SK-N-SH (cell line): ENCODE results near the gene TEX22. TPM values are rescaled to one million over a fixed set of nuclear protein-coding genes. Genes with fewer than 3 reads are reported as not detected.

ENCODE experiments used
- CTCF ChIA-PET: fragments of 300-600, 350-600 bp; formaldehyde crosslinking; extraction: SDS; loops from one replicate; lab custom pipeline; 2021; lab: Yijun Ruan, JAX
- POLR2A ChIA-PET: fragments of 350-600 bp; sonication (Branson Sonifier 250); formaldehyde crosslinking; extraction: SDS; loops from one replicate; lab custom pipeline; 2020; ENCODE audit warnings: antibody characterized with exemption, inconsistent platforms; lab: Yijun Ruan, JAX
- DNase-seq: peaks from one replicate; pipeline ENCODE4 v3.0.0; 2012
- H2AFZ ChIP-seq: fragments of 200-600 bp; sonication (generic); 2 replicates; pipeline ENCODE4 v1.8.1; 2016; ENCODE audit warnings: antibody characterized with exemption, mild to moderate bottlenecking, low read depth
- H3F3A ChIP-seq: fragments of 200-600 bp; sonication (generic); replicated peaks from 2 replicates; pipeline ENCODE3; 2016; ENCODE audit warnings: antibody characterized with exemption, mild to moderate bottlenecking; ENCODE audit not compliant: insufficient read depth
- H3K27ac ChIP-seq, 2 experiments: fragments of 200-500 bp in 1 of 2; fragments of 200-600 bp in 1 of 2; sonication (Bioruptor generic) in 1 of 2; sonication (generic), shearing (Covaris generic) in 1 of 2; 2 replicates each; pipeline versions ENCODE4 v1.5.1 to v1.6.1; 2014 to 2016; ENCODE audit warnings: low read depth in 2 of 2, inconsistent platforms in 1 of 2, low read length in 1 of 2, mild to moderate bottlenecking in 1 of 2, mixed read lengths in 1 of 2
- H3K27me3 ChIP-seq: fragments of 200-600 bp; sonication (generic), shearing (Covaris generic); 2 replicates; pipeline ENCODE4 v1.6.1; 2016; ENCODE audit warnings: mixed run types; ENCODE audit not compliant: insufficient read depth
- H3K36me3 ChIP-seq, 2 experiments: fragments of 200-500 bp in 1 of 2; fragments of 200-600 bp in 1 of 2; sonication (Bioruptor generic) in 1 of 2; sonication (generic) in 1 of 2; replicated peaks in 1 of 2; 2 replicates each; pipeline versions ENCODE3 to v1.5.1; 2014 to 2016; ENCODE audit warnings: low read length in 1 of 2, mild to moderate bottlenecking in 1 of 2; ENCODE audit not compliant: insufficient read depth in 2 of 2, control insufficient read depth in 1 of 2
- H3K4me1 ChIP-seq, 2 experiments: fragments of 200-500 bp in 1 of 2; fragments of 200-600 bp in 1 of 2; sonication (Bioruptor generic) in 1 of 2; sonication (generic), shearing (Covaris generic) in 1 of 2; 2 replicates each; pipeline versions ENCODE4 v1.5.1 to v1.6.1; 2014 to 2016; ENCODE audit warnings: low read depth in 1 of 2, low read length in 1 of 2, mixed run types in 1 of 2; ENCODE audit not compliant: insufficient read depth in 2 of 2, control insufficient read depth in 1 of 2
- H3K4me2 ChIP-seq: fragments of 200-600 bp; sonication (generic), shearing (Covaris generic); 2 replicates; pipeline ENCODE4 v1.6.1; 2017; ENCODE audit warnings: mixed run types
- H3K4me3 ChIP-seq, 2 experiments: fragments of 200-500 bp in 1 of 2; fragments of 200-600 bp in 1 of 2; sonication (Bioruptor generic) in 1 of 2; sonication (generic), shearing (Covaris generic) in 1 of 2; 2 replicates each; pipeline versions ENCODE4 v1.5.1 to v1.8.1; 2014 to 2016; ENCODE audit warnings: low read depth in 2 of 2, inconsistent platforms in 1 of 2, low read length in 1 of 2, mild to moderate bottlenecking in 1 of 2, mixed read lengths in 1 of 2, moderate library complexity in 1 of 2
- H3K79me2 ChIP-seq: fragments of 200-600 bp; sonication (generic); 2 replicates; pipeline ENCODE4 v1.8.1; 2017; ENCODE audit warnings: mild to moderate bottlenecking; ENCODE audit not compliant: insufficient read depth
- H3K9ac ChIP-seq: fragments of 200-600 bp; sonication (generic); 2 replicates; pipeline ENCODE4 v1.6.1; 2017; ENCODE audit warnings: mixed run types
- H3K9me2 ChIP-seq: fragments of 200-600 bp; sonication (generic); 2 replicates; pipeline ENCODE4 v1.6.1; 2017; ENCODE audit warnings: mixed run types
- H3K9me3 ChIP-seq: fragments of 200-600 bp; sonication (generic); 2 replicates; pipeline ENCODE4 v1.6.1; 2017; ENCODE audit warnings: mixed run types, mild to moderate bottlenecking, moderate library complexity
- H4K20me1 ChIP-seq: fragments of 200-600 bp; sonication (generic); 2 replicates; pipeline ENCODE4 v1.6.1; 2017; ENCODE audit warnings: mild to moderate bottlenecking, mixed run types; ENCODE audit not compliant: insufficient read depth
- CHD2 ChIP-seq: fragments of 150-350 bp; IDR thresholded peaks from 2 replicates; pipeline ENCODE4 v1.6.1; 2018; ENCODE audit warnings: low read length; ENCODE audit not compliant: partially characterized antibody
- EZH2phosphoT487 ChIP-seq: fragments of 200-600 bp; sonication (generic); IDR thresholded peaks from 2 replicates; pipeline ENCODE4 v1.6.1; 2017; ENCODE audit warnings: low read depth, mixed run types, mild to moderate bottlenecking, antibody characterized with exemption, moderate library complexity, borderline replicate concordance
- FOSL2 ChIP-seq: IDR thresholded peaks from 2 replicates; pipeline ENCODE4 v1.4.0; 2012; ENCODE audit warnings: low read depth, mild to moderate bottlenecking, moderate library complexity, borderline replicate concordance
- FOXJ3 ChIP-seq: sonication (generic); formaldehyde crosslinking; IDR thresholded peaks from 2 replicates; pipeline ENCODE4 v1.5.1; 2020; ENCODE audit warnings: mild to moderate bottlenecking, missing genetic modification reagents
- NRF1 ChIP-seq: IDR thresholded peaks from 2 replicates; pipeline ENCODE4 v1.6.1; 2012; ENCODE audit warnings: low read depth, mild to moderate bottlenecking, low read length
- SIN3A ChIP-seq: IDR thresholded peaks from 2 replicates; pipeline ENCODE4 v1.6.1; 2012; ENCODE audit warnings: low read depth, mild to moderate bottlenecking, low read length, moderate library complexity, borderline replicate concordance
- TEAD4 ChIP-seq: IDR thresholded peaks from 2 replicates; pipeline ENCODE4 v1.4.0; 2012; ENCODE audit warnings: mild to moderate bottlenecking, borderline replicate concordance; ENCODE audit not compliant: insufficient read depth
- USF1 ChIP-seq: IDR thresholded peaks from 2 replicates; pipeline ENCODE4 v1.4.0; 2012; ENCODE audit warnings: low read depth, borderline replicate concordance
- USF2 ChIP-seq: fragments of 150-350 bp; IDR thresholded peaks from 2 replicates; pipeline ENCODE4 v1.6.1; 2017; ENCODE audit warnings: antibody characterized with exemption, low read length, low read depth, borderline replicate concordance
- WGBS: methylation state at CpG from one replicate; pipeline ENCODE4 v1.1.6; 2017; ENCODE audit warnings: low lambda C conversion rate; 5-methylcytosine and 5-hydroxymethylcytosine counted together
- polyA plus RNA-seq, 3 experiments: library from polyadenylated mRNA; depleted of rRNA; stranded (reverse); fragments of >200 nt; gene quantifications; 2 replicates each; pipeline ENCODE4 v1.2.3, GENCODE V29; 2012
- TF ChIP-seq, protein P1 (sequence below): IDR thresholded peaks from 2 replicates; pipeline ENCODE4; 2012

The TEX22 gene
- polyA plus RNA-seq, 1 of the 3 experiments (the other 2 are of a cell fraction) = 0.26 TPM

DNA sequence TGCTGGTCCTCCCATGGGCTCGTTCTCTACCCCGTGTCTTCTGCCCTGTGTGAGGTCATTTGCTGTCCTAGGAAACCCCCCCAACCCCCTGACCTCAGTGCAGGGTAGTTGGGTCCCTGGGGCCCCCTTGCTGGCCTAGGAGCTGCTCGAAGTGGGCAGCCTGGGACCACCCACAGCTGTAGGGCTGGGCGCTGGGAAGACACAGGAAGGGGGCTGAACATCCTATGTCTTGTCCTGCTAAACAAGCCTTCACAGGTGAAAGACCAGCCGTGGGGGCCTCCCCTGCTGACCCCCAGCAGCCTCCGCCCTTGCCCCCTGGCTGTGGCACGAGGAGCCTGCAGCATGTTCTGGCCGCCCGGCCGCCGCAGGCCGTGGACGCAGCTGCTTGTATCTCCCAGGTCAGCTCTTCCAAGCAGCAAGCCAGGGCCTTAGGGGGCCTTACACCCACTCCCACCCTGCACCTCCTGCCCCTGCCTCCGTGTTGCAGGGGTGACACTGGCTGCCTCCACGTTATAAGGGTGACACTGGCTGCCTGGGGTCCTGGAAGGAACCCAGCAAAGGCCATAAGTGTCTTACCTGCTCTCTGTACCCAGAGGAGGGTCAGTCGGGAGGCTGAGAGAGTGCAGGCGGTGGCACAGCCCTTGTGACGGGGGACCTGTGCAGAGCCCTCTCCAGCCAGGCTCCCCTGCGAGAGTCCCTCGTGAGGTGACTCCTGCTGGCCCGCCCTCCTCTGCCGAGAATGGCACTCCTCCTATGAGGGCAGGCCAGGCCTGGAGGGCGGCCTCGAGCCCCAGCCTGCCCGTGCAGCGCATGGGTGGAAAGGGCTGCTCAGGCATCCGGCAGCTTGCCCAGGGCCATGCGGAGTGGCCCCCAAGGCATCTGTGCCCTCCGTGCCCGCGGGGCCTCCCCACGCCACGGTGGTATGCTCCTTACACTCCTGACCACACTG is 11.5 kb upstream of the TEX22 start:
- Histone ChIP-seq H3K36me3 (peaks cover 0 to 54% of the 10 kb centered on the region in 2 experiments), H3K27ac (no peak overlapping the region; a peak in 1 of 4 replicates), H2AFZ (no peak overlapping the region), H3F3A (no peaks in the 10 kb centered on the region), H3K79me2 (no peaks in the 10 kb centered on the region), H3K27me3 (no peaks in the 10 kb centered on the region), H3K9me2 (no peaks in the 10 kb centered on the region), H3K9me3 (no peaks in the 10 kb centered on the region), H3K4me2 (no peak overlapping the region), H3K4me3 (no peak overlapping the region), H3K9ac (no peak overlapping the region), H3K4me1 (peaks cover 0 to 7% of the 10 kb centered on the region in 2 experiments; a peak in 1 of 4 replicates), H4K20me1 (no peaks in the 10 kb centered on the region)
- 90% methylated on average over 7 of the region's 33 CpGs for WGBS
- no peak for TF ChIP-seq FOSL2
- CTCF ChIA-PET = interaction anchor here (1.0 to 3.4 kb wide), 2 partner anchors 11 to 16 kb away, joined by 3 to 15 read pairs; no protein-coding TSS in a partner anchor
- DNase-seq = no peak
- POLR2A ChIA-PET = no interaction called here

GRCh38 chr14:105387530-105387922 is 10.8 kb upstream of the TEX22 start:
- no peaks in the 10 kb centered on the region for H3K9me2 ChIP-seq
- no peak for DNase-seq
- H3K9me3 ChIP-seq = no peaks in the 10 kb centered on the region
- POLR2A ChIA-PET = no interaction called here
- H3K27me3 ChIP-seq = no peaks in the 10 kb centered on the region
- no peak overlapping the region for H2AFZ ChIP-seq
- H3K4me1 ChIP-seq = peaks cover 0 to 7% of the 10 kb centered on the region in 2 experiments; a peak in 1 of 4 replicates
- H3K4me3 ChIP-seq = no peak overlapping the region
- no peak overlapping the region for H3K9ac ChIP-seq
- no peaks in the 10 kb centered on the region for H4K20me1 ChIP-seq
- no peaks in the 10 kb centered on the region for H3F3A ChIP-seq
- H3K27ac ChIP-seq = no peak overlapping the region; a peak in 1 of 4 replicates
- H3K79me2 ChIP-seq = no peaks in the 10 kb centered on the region
- CTCF ChIA-PET = interaction anchor here (1.0 kb wide), 1 partner anchor 10 kb away, joined by 3 read pairs; no protein-coding TSS in a partner anchor
- WGBS = 85% methylated on average over 7 of the region's 10 CpGs
- TF ChIP-seq FOXJ3 (CRISPR knock-in tag) (no peak), USF2 (no peak), SIN3A (no peak), CHD2 (no peak), EZH2phosphoT487 (no peak), TEAD4 (no peak), NRF1 (no peak), USF1 (no peak)
- TF ChIP-seq, protein P1, sequence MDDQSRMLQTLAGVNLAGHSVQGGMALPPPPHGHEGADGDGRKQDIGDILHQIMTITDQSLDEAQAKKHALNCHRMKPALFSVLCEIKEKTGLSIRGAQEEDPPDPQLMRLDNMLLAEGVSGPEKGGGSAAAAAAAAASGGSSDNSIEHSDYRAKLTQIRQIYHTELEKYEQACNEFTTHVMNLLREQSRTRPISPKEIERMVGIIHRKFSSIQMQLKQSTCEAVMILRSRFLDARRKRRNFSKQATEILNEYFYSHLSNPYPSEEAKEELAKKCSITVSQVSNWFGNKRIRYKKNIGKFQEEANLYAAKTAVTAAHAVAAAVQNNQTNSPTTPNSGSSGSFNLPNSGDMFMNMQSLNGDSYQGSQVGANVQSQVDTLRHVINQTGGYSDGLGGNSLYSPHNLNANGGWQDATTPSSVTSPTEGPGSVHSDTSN = no peak
- no peak overlapping the region for H3K4me2 ChIP-seq
- peaks cover 0 to 52% of the 10 kb centered on the region in 2 experiments for H3K36me3 ChIP-seq
